GM19238 (cell line): ENCODE data around the gene NFASC.

Experiments used
- DNase-seq: peaks from one replicate; pipeline ENCODE4 v3.0.0; 2011; ENCODE audit warnings: low spot score; ENCODE audit not compliant: insufficient read length

Gene NFASC

DNA sequence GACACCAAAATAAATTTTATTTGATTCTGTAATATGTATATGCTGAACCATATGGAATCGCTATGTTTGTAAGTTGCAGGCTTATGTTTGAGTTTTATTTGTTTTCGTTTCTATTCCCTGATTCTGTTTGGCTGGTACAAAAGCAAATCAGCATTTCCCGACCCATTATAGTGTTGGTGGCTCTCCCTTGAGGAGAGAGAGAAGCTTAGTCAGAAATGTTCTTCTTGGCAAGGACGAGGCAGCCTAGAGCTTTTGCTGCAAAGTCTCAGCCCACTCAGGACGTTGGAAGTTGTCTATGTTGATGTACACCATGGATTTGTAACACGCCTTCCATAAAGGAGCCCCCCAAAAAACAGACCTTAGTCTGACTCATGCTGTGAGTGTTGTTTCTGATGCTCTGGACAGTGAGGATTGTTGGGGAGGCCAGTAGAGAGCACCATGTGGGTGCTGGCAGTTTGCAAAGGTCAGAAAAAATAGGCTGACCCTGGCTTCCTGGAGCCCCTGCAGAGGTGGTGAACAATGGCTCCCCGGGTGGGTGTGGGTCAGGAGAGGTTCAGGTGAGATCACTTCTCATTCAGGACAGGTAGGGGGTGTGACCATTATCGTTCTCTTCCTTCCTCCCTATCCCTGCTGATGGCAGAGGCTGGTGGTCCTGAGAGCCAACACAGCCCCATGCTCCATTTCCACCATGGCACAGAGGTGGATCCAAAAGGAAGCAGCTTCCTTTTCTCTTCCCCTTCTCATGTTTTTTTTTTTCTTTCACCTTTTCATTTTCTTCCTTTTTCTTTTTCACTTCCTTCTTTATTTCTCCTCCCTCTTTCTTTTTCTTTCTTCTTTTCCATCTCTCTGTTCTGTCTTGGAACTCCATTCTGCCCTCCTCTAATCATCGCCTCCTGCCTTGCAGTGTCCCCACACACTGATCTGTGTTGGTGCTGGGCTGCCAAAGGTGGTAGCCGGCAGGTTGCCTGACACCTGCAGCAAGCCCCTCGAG is 88.0 kb downstream of the NFASC start:
- no peak for DNase-seq

DNA sequence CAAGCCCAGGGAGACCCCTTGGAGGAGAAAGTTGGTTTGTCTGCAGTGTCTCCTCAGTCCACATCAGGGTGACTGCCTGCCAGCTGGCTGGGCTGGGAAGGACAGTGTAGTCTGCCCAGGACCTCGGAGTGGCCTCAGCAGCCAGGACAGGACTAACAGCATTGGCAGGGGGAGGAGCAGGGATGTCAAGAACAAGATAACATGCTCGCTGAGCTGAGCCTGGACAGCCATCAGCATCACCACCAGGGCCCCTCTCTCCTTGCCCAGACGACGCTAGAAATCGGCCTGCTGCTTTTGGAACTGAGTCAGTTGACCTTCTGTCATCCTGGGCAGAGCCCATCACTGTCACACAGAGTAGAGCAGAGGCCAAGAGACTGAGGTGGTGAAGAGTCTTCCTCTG is 88.7 kb downstream of the NFASC start:
- no peak for DNase-seq

DNA sequence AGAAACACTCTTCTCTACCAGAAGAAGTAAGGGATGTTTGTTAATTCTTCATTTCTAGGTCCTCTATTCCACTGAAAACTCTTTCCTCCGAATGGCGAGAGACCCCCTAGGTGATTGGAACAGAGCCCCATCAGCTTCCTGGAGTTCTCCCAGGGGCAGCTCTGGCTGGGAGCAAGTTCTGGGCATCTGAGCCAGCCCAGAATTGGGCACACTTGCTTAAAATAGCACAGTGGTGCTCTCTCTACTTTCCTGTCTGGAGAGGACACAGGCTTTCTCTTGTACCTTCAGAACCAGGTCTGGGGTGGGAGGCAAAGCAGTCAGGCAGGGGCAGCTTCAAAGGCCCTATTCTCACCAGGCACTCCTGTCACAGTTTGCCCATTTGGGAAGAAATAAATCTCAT is 89.2 kb downstream of the NFASC start:
- DNase-seq, result no peak

DNA sequence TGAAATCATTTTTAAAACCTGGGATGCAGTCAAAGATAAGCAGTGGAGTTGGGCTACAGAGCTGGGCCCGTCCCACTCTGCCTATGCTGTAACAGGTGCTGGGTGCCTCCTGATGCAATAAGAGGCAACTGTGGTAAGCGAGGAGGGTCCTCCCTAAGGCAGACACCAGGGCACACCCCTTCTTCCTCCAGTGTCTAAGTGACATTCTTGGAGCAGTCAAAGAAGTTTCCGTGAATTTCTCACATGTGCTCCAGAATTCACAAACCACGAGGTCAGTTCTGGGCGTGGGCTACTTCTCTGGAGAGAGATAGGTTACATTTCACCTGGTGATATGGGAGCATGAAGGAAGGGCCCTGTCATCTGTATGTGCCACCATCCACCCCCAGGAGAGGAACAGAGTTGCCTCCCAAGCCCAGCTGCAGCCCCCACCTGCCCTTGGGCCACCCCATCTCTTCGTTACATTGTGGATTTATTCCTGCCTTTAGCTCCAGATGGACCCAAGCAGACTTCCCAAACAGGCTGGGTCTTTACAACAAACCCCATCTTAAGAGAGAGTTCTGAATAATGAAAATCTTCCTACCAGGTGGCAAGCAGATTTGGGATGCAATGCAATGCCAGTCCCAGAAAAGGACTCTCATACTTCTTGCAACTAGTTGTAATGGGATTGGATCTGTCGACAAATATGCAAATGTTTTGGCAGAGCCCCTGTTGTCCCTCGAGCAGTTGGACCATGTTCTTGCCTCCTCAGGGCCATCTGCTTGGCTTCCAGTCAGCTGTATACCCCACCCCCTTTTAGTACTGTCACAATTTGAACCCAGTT is 89.9 kb downstream of the NFASC start:
- no peak for DNase-seq

DNA sequence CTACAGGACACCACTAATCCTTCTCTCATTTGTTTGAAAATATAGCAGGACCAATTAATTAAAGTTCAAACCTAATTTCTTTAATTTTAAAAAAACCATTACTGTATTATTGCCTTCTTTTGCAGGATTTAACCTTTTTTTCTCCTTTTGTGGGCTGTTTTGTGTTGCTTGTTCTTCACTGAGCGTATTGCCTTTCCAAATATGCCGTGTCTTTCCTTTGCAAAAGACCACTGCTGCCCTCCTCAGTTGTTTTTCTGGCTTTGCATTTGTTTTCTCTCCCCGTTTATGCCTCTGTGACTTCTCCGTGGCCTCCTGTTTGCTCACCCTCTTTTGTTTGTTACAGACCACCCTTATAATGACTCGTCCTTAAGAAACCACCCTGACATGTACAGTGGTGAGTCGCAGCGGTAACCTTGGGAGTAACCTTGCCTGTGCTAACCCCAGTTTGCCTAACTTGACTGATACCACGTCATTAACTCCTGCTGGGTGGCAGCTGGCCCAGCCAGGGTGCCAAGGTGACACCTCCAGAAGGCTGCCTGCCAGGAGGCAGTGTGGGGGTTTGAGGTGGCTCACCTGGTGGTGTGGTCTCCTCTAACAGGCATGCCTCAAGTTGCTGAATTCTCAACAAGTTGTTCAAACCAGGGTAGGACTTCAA is 91.2 kb downstream of the NFASC start:
- DNase-seq, result no peak

DNA sequence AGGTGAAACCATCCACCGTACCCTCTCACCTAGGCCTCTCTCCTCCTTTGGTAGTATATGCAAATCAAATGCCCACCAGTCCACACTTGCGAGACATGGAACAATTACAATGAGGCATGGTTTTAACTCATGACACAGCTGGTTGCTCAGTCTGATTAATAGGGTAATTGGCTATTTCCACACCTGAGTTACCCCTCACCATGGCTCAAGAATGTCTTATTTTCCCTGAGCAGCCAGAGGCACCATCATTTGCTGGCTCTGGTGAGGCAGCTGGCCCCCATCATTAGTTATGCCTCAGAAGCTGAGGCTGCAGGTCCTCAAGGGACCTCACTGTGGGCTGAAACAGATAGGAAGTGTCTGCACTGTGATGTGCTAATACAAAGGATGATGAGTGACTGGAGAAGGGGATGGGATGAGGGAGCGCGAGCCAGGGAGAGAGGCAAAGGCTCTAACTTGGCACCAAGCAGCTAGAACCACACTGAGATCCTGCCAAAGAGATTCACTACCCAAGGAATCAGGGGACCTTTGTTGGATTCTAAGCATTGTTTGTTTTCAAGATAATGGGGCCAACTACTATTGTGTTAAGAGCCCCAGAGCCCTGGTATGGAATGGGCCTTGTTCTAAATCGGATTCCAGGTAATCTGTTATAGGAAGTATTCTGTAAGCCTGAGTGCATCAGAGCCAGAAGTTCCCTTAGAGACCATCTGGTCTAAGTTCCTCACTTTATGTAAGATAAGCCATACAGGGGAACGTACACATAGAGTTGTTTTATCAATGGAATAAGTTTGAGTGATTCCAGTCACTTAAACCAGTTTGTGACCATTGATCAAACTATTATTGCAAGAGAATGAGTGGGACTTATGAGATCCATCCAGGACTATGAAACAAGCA is 92.3 kb downstream of the NFASC start:
- no peak for DNase-seq

DNA sequence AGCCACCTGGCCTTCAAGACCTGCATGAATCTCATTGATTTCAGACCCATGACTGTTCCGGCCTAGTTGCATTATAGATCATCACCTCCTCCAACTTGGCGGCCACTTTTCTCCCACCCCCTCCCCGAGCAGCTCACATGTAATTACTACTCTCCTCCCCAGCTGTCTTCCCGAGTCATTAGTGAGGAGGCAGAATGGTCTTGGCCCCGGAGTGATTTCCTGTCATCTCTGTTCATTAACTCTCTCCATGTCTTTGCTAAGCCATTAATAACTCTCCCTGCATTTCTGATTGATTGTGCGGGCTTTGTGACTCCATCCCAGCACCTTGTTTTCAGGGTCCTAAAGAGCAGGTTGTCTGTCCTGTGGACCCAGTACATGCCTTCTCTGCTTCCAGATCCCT is 96.8 kb downstream of the NFASC start:
- DNase-seq, result no peak

DNA sequence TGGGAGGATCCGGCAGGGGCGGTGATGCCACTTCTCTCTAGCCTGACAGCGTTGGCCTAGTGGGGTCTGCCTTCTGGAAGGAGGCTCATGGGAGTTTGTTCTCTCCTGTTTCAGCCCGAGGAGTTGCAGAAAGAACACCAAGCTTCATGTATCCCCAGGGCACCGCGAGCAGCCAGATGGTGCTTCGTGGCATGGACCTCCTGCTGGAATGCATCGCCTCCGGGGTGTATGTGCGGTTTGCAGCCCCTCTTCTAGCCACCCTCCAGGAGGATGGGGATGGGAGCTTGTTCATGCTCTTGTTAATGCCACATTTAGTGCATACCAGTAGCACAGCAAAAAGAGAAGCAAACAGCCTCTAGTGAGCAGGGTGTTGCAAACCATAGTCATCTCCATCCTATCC is 97.5 kb downstream of the NFASC start:
- DNase-seq, result no peak

DNA sequence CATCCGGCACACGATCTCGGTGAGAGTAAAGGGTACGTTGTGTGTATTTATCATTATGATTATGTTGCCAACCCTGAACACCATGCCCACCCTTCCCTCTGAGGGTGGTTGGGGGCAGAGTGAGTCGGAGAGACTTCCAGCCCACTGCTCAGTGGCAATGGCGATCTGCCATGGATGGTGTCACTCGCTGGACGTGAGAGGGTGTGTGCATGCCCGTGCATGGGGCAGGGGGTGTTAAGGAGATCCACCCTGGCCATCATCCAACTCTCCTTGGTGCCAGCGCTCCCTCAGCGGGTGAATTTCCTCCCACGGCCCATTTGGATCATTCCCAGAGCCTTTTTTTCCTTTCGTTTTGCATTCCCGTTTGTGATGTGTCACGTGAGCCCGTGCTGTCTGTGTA is 98.3 kb downstream of the NFASC start:
- no peak for DNase-seq

DNA sequence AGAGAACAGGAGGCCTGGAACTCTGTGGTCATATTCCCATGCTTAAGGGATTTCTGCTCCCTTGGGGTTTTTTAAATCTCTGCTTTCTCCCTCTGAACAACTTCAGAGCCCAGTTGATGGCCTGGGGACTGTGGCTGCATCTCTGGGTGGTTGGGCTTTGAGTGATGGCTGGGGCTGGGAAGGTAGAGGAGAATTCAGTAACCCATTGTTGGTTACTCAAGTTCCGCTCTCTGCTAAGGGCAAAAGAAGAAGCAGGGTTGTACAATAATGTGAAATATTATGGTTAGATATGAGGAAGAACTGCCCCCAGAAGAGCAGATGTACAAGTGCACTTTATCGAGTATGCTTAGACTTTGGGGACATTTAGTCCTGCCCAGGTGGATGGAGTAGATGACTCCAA is 100.3 kb downstream of the NFASC start:
- DNase-seq, result no peak

DNA sequence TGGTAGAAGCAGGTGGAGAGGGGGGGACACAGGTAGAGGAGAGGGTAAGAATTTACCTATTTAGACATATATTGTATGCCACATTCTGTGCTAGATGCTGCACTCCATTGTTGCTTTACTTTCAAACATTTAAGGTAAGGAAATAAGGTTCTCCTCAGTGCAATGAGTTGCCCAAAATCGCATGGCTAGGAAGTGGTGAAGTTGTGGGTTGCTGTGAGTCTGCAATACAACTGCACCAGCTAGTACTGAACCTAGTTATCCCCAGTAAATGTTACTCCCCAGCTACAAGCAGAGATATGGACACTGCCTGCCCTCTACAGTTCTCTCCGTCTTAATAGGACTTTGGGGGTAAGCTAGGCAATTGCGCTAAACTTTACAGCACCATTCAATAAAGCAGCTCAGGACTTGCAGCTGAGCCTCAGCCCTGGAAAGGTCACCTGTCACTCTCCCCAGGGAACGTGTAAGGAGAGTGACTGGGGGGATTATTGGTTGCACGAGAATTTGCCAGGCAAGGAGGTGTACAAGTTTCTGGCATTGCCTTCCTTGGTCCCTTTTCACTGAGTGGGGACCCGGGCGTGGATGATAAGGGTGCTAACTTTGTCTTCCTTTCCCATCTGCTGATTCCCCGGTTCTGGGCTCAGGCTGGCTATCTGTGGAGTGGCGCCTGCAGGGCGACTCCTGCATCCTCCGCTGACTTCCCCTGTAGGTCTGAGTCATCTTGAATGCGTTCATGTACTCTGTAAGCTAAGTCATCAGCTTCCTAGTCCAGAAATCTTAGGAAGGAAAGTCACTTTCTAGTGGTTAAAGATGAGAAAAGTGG is 101.1 kb downstream of the NFASC start:
- no peak for DNase-seq

DNA sequence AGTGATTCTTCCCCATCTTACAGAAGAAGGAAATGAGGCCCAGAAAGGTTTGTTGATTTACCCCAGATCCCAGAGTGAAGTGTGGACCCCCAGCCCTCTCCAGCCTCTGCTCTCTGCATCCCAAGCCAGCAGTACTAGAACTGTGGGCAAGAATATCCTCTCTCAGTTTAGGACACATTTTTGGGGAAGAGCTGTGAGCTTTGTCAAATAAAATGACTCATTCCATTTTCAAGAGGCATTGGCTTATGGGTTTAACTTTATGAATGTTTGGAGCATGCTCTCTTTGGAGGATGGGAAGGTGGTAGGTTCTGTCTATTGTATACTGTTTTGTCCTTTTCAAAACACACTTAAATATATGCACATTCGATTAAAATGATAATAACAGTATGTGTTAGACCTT is 101.8 kb downstream of the NFASC start:
- DNase-seq, result no peak

DNA sequence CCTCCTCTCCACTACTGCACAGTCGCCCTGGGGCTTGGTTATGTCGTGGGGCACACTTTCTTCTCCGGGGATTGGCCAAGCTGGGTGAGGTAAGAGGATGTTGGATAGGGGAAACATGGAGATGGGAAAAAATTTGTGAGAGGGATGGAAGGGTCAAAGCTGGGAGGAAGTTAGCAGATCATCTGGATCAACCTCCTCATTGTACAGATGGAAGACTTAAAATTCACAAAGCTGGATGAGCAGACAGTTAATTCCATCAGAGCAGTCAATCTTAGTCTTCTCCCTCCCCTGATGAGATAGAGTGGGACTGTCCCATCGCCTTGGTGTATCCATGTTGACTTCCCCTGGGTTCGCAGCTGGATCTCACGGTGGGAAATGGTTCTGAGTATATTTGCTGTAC is 102.8 kb downstream of the NFASC start:
- no peak for DNase-seq

DNA sequence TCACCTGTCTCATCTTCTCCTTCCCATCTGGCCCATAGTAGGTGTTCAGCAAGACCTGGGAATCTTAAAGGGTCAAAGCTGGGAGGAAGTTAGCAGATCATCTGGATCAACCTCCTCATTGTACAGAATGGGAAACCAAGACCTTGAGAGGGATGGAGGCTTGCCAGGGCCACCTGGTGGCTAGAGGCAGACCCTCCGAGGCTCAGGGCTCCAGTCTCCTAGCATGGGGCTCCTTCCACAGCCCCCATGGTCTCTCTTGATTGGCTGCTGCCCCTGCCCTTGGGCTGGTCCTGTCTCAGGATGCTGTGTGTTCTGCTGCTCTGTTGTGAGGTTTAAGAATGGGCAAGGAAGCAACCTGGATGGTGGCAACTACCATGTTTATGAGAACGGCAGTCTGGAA is 103.7 kb downstream of the NFASC start:
- no peak for DNase-seq

DNA sequence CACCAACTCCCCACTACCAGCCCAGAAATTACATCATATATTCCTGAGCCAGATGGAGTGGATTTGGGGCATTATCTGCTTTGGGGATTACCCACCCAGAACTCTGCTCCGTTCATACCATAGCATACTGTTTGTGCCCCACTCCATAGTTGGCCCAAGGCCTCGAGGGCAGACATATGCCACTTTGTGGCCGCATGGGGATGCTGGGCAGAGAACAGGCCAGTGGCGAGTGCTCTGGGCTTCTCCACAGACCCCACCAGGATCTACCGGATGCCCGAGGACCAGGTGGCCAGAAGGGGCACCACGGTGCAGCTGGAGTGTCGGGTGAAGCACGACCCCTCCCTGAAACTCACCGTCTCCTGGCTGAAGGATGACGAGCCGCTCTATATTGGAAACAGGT is 104.4 kb downstream of the NFASC start:
- DNase-seq, result no peak

DNA sequence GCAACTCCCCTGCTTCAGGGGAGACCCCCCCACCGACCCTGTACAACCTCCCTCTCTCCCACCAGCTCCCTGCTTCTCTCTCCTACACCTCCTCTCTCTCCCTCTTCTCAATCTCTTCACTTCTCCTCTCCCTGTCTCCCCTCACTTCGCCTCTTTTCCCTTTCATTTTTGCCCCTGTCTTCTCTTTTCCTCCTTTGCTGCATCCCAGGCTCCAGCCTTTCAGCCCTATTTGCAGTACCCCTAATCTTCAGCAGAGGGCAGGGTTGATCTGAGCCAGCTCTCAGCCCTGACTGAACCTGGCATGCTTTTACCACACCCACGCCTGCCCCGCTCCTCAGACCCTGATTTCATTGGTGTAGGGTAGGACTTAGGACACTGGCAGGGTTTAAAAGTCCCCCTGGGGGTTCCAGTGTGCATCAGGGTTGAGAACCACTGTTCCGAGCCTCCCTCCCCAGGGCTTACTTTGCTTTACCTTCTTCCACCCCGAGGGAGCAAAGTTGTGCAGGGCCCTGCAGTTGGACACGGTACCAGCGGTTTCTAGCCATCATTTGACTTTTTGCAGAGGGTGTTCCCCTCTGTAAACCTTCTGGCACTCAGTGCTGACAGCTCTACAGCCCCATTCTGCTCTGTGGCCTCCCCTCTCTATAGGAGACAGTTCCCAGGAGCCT is 105.0 kb downstream of the NFASC start:
- DNase-seq, result peak; percentile 71

DNA sequence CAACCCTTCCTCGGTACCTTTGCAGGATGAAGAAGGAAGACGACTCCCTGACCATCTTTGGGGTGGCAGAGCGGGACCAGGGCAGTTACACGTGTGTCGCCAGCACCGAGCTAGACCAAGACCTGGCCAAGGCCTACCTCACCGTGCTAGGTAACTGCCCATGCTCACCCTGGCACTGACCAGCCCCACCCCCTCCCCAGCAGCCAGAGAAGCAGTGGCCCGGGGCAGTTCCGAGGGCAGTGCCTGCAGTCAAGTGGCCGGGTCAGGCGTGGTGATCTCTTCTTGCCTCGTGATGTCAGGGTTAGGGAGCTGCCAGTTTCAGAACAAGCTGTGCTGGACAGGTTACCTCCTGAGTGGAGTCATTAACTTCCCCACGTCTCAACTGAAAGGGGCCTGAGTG is 106.0 kb downstream of the NFASC start:
- DNase-seq, result no peak

DNA sequence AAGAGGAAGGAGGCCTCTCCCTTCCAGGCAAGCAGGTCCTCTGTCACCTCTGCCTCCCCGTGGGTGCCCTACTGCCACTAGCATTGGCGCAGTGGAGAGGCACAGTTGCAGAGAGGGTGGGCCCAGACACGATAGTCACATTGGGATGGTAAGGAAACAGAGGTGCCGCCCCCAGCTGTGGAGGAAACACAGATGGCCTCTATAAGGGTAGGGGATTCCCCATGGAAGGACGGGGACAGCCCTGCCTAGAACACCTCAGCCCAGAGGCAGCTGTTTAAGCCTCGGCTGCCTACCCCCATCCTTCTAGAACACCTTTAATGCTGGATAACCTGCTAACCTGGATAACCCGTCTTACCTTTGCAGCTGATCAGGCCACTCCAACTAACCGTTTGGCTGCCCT is 106.7 kb downstream of the NFASC start:
- DNase-seq, result no peak

DNA sequence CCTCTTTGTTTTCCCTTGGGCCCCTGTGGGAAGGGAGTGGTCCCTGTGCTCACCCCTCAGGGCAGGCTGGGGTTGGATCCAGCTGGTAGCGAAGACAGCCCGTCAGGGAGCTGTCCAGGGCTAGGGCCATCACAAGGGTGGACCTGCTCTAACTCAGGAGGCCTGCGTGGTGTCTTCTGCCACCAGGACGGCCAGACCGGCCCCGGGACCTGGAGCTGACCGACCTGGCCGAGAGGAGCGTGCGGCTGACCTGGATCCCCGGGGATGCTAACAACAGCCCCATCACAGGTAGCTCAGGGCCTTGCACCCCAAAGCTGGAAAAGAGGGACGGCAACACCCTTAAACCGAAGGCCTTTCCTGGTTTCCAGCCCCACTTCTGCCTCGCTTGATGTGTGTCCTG is 108.1 kb downstream of the NFASC start:
- DNase-seq, result no peak

DNA sequence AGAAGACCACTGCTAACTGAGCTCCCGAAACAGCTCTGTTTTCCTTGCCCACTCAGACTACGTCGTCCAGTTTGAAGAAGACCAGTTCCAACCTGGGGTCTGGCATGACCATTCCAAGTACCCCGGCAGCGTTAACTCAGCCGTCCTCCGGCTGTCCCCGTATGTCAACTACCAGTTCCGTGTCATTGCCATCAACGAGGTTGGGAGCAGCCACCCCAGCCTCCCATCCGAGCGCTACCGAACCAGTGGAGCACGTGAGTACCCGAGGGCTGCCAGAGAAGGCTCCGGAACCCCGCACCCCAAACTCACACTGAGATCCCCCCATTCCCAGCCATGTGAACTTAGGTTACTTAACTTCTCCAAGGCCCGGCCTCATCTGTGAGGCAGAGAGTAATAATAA is 108.6 kb downstream of the NFASC start:
- DNase-seq, result no peak
